SU-DHL-6 (cell line): Measurements from ENCODE around the gene CCDC90B.

Experiments
- H2AFZ ChIP-seq: fragments of 200-600 bp; sonication (generic); 2 replicates; pipeline ENCODE4 v1.6.1; 2014; ENCODE audit warnings: low read depth, mild to moderate bottlenecking, moderate library complexity, mixed read lengths, antibody characterized with exemption, low read length; ENCODE audit not compliant: severe bottlenecking
- H3F3A ChIP-seq: fragments of 200-600 bp; shearing (Covaris generic); 2 replicates; pipeline ENCODE4 v1.6.0; 2016; ENCODE audit warnings: antibody characterized with exemption, mild to moderate bottlenecking; ENCODE audit not compliant: insufficient read depth
- H3K27ac ChIP-seq: fragments of 200-600 bp; sonication (generic); 2 replicates; pipeline ENCODE4 v1.5.1; 2016; ENCODE audit warnings: low read depth, mild to moderate bottlenecking, low read length, moderate library complexity, mixed read lengths
- H3K27me3 ChIP-seq: fragments of 200-600 bp; sonication (generic), shearing (Covaris generic); 2 replicates; pipeline ENCODE4 v1.6.0; 2014; ENCODE audit warnings: mild to moderate bottlenecking, low read length
- H3K36me3 ChIP-seq: fragments of 200-600 bp; sonication (generic); 2 replicates; pipeline ENCODE4 v1.6.1; 2014; ENCODE audit warnings: mild to moderate bottlenecking, low read length, mixed read lengths
- H3K4me2 ChIP-seq: fragments of 300-600, 200-600 bp; shearing (Covaris generic), sonication (generic); 2 replicates; pipeline ENCODE4 v1.6.0; 2014; ENCODE audit warnings: low read length, low read depth, mild to moderate bottlenecking; ENCODE audit not compliant: poor library complexity, severe bottlenecking
- H3K4me3 ChIP-seq: fragments of 200-600 bp; sonication (generic); 2 replicates; pipeline ENCODE4 v1.5.1; 2014; ENCODE audit warnings: antibody characterized with exemption, low read length, mild to moderate bottlenecking, mixed read lengths; ENCODE audit not compliant: insufficient read depth, poor library complexity, severe bottlenecking
- H3K79me2 ChIP-seq: fragments of 200-600 bp; sonication (generic); 2 replicates; pipeline ENCODE4 v1.6.1; 2014; ENCODE audit warnings: mild to moderate bottlenecking, low read length, moderate library complexity; ENCODE audit not compliant: insufficient read depth
- H3K9ac ChIP-seq: fragments of 200-600 bp; sonication (generic); 2 replicates; pipeline ENCODE4 v1.7.0; 2014; ENCODE audit warnings: mild to moderate bottlenecking, low read length
- H3K9me2 ChIP-seq: fragments of 200-600 bp; sonication (generic); replicated peaks from 2 replicates; pipeline ENCODE4 v1.6.1; 2014; ENCODE audit warnings: low read length; ENCODE audit not compliant: insufficient read depth
- H3K9me3 ChIP-seq: fragments of 200-600 bp; sonication (generic); 2 replicates; pipeline ENCODE4 v1.6.1; 2014; ENCODE audit warnings: low read length, mixed read lengths; ENCODE audit not compliant: insufficient read depth
- H4K20me1 ChIP-seq: fragments of 200-600 bp; sonication (generic); 2 replicates; pipeline ENCODE4 v1.6.1; 2014; ENCODE audit warnings: low read depth, mild to moderate bottlenecking, antibody characterized with exemption, low read length, moderate library complexity, mixed read lengths
- EZH2phosphoT487 ChIP-seq: fragments of 200-600 bp; sonication (generic), shearing (Covaris generic); conservative IDR thresholded peaks from 2 replicates; pipeline ENCODE4 v1.6.1; 2018; ENCODE audit warnings: mild to moderate bottlenecking, antibody characterized with exemption, low read length, moderate library complexity, mixed read lengths
- TF ChIP-seq, protein P1 (sequence below): fragments of 200-600 bp; sonication (generic); IDR thresholded peaks from one replicate; pipeline ENCODE4 v1.5.1; 2017; ENCODE audit warnings: antibody characterized with exemption, mild to moderate bottlenecking, low read length, moderate library complexity; ENCODE audit not compliant: insufficient read depth, poor library complexity, severe bottlenecking

Gene CCDC90B

GRCh38 chr11:83220260-83220659 lies 65.9 kb downstream of the CCDC90B start:
- Histone ChIP-seq H3K9ac (no peak overlapping the region), H3K4me2 (no peak overlapping the region)

DNA sequence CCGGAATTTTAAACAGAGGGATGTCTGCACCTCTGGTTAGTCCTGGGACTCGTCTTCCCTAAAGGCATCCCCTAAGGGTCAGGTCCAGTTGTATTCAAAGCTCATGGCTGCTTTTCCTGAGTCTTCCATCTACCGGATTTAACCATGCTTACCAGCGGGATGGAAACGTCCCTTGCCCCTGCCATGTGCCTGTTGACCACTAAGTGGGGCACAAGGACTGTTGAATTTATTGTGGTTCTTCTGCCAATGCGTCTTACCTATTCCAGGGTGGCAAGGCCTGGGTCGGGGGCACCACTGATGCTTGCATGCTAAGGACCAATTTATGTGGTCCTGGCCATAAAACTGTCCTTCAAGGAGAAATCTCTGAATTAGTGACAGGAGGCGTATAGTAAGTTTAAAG lies 67.1 kb downstream of the CCDC90B start:
- H2AFZ ChIP-seq, result no peak overlapping the region
- no peaks in the 10 kb centered on the region for H3K27me3 ChIP-seq
- H4K20me1 ChIP-seq, result no peaks in the 10 kb centered on the region
- H3K9ac ChIP-seq, result no peak overlapping the region
- no peak for TF ChIP-seq EZH2phosphoT487
- TF ChIP-seq, protein P1, sequence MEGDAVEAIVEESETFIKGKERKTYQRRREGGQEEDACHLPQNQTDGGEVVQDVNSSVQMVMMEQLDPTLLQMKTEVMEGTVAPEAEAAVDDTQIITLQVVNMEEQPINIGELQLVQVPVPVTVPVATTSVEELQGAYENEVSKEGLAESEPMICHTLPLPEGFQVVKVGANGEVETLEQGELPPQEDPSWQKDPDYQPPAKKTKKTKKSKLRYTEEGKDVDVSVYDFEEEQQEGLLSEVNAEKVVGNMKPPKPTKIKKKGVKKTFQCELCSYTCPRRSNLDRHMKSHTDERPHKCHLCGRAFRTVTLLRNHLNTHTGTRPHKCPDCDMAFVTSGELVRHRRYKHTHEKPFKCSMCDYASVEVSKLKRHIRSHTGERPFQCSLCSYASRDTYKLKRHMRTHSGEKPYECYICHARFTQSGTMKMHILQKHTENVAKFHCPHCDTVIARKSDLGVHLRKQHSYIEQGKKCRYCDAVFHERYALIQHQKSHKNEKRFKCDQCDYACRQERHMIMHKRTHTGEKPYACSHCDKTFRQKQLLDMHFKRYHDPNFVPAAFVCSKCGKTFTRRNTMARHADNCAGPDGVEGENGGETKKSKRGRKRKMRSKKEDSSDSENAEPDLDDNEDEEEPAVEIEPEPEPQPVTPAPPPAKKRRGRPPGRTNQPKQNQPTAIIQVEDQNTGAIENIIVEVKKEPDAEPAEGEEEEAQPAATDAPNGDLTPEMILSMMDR, result no peak
- H3K27ac ChIP-seq, result no peak overlapping the region
- no peak overlapping the region for H3K4me3 ChIP-seq
- no peaks in the 10 kb centered on the region for H3F3A ChIP-seq
- no peaks in the 10 kb centered on the region for H3K9me3 ChIP-seq
- H3K4me2 ChIP-seq, result no peak overlapping the region
- no peaks in the 10 kb centered on the region for H3K36me3 ChIP-seq
- no peaks in the 10 kb centered on the region for H3K79me2 ChIP-seq
- H3K9me2 ChIP-seq, result no peaks in the 10 kb centered on the region

More at GRCh38 chr11:83220260-83220659, 65.9 kb downstream of the CCDC90B start:
- no peaks in the 10 kb centered on the region for H3K9me2 ChIP-seq
- no peaks in the 10 kb centered on the region for H3K79me2 ChIP-seq
- no peak overlapping the region for H2AFZ ChIP-seq
- H3K36me3 ChIP-seq, result no peaks in the 10 kb centered on the region
- H3K27ac ChIP-seq, result no peak overlapping the region
- no peaks in the 10 kb centered on the region for H3F3A ChIP-seq
- H3K27me3 ChIP-seq, result no peaks in the 10 kb centered on the region
- TF ChIP-seq, protein P1, result no peak
- TF ChIP-seq EZH2phosphoT487, result no peak
- no peak overlapping the region for H3K4me3 ChIP-seq
- no peaks in the 10 kb centered on the region for H4K20me1 ChIP-seq
- H3K9me3 ChIP-seq, result no peaks in the 10 kb centered on the region
